GM18909 (cell line): ENCODE measurements around the gene FGD4.

Experiments used
- ATAC-seq: cut with Tn5 transposase; IDR thresholded peaks from one replicate; pipeline ENCODE4 v1.9.1; 2021; ENCODE audit warnings: mild to moderate bottlenecking; ENCODE audit not compliant: unreplicated experiment, poor library complexity

Gene FGD4

DNA sequence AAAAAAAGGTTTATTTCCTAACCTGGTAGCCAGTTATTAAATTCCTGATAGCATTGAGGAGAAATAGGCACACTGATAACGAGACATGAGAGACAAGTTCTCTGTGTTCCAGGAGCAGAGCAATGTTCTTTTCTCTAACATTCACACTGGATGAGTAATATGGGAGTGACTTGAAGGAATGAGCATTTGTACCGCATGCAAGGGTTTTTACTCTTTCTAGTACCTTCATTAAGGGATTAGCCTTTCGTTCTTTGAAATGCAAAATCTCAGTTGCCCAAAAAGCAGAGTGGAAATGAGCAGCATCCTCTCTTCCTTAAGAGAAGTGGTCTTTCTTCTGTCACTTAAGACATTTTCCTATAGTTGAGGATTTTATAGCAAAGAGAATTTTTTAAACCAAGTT lies 54.7 kb downstream of the FGD4 start:
- ATAC-seq, result no peak

DNA sequence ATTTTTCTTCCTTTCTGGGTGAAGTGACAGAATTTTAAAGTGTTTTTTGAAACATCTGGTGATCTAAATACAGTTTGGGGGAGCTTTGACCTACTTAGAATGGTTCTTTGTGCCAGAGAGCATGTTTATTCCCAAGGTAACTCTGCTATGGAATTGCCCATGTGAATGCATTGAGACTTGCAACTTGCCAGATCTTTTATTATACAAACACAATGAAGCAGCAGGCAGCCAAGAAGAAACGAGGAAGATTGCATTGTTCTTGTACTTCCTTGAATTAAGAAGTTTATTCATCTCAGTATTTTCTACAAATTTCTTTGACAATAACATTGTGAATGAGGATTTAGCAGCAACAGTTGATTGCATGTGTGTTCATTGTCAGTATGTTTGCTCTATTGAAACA lies 55.5 kb downstream of the FGD4 start:
- no peak for ATAC-seq

DNA sequence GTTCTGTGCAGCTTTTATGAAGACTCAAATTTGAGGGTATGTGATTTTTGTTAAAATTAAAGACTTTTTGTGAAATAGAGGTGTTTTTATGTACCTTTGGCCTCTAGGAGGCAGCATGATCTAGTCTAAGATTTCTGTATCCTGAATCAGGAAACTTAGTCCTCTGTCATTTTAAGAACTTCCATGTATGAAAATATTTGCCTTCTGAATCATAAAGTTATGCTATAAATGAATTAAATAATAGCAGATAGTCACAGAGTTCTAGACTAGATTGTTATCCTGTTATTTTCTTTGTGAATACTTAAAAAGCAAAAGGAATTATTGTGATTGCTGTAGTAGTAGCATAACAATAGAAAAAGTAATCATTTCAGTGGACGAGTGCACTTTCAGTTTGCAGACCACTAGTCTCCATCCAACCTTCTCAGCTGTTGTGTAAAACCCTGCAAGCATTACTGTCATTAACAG lies 56.3 kb downstream of the FGD4 start:
- ATAC-seq, result peak; percentile 43

DNA sequence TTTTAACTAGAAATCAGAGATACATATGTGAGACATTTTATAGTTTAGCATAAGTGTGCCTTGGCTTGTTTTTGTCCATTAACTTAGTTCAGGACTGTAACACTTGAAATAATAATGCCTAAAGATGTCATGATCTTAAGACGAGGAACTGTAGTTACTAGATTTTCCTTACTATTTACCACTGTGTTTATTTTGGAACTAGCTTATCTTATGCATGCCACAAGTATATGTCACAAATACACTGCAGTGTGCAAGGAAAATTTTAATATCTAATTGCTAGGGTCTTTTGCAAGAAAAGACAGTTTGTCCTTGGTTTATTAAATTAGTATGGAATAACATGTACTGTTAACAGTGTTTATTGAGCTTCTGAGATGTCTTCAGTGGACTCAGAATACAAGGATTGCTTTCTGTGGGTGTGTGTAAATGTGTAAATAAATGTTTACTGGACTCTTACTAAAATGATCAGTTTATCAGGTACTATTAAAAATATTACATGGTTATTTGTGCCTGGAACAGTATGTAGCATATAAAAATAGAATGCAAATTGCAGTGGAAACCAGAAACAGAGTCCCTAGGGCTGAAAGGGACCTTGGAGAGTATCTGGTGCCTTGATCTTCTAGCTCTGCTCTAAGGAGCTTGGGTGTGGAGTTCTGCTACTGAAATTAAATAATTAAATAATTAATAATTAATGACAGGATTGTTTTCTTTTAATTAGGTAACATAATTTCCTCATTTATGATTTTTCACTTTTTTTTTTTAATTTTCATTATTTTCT lies 58.1 kb downstream of the FGD4 start:
- no peak for ATAC-seq

DNA sequence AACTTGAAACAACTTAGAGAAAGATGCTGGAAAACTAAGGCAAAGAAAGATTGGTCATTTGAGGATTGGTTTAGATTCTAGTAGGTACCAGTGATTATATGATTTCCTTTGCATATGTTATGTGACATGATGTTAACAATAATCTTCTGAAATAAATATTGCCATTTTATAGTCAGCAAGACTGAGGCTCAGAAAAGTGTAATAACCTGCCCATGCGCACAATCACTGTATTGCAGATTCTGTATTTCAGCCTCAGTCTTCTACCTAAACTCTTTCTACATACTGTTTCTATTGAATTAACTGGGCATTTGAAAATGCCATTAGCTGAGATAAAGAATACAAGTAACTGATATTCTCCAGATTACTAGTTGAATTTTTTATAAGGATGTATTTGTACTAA lies 61.3 kb downstream of the FGD4 start:
- no peak for ATAC-seq

DNA sequence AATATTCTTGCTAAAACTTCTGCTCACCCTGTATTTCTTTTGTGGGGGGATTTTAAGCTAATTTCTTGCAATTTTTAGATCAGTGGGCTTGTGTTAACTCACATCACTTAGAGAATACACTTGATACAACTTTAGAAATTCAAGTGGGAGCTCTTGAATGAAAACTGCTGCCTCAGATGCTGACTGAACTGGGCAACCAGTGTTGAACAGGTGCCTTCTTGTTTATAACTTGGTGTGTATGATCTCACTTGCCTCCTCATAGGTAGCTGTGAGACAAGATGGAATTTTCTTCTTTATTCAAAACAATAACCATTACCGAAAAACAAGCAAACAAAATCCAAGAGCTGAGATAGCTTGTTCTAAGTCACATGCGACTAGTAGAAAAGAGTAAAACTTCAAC lies 63.5 kb downstream of the FGD4 start:
- no peak for ATAC-seq

DNA sequence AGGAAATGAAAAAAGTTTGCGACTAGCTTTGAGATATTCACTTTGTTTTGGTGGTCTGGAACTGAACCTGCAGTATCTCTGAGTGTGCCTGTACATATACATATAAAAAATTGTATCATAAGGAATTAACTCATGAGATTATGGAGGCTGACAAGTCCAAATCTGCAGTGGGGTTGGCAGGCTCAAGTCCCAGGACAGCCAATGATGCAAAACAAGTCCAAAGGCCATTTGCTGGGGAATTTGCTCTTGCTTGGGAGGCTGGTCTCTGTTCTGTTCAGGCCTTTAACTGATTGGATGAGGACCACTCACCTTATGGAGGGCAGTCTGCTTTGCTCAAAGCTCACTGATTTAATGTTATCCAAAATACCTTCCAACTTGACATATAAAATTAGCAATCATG lies 66.8 kb downstream of the FGD4 start:
- no peak for ATAC-seq

DNA sequence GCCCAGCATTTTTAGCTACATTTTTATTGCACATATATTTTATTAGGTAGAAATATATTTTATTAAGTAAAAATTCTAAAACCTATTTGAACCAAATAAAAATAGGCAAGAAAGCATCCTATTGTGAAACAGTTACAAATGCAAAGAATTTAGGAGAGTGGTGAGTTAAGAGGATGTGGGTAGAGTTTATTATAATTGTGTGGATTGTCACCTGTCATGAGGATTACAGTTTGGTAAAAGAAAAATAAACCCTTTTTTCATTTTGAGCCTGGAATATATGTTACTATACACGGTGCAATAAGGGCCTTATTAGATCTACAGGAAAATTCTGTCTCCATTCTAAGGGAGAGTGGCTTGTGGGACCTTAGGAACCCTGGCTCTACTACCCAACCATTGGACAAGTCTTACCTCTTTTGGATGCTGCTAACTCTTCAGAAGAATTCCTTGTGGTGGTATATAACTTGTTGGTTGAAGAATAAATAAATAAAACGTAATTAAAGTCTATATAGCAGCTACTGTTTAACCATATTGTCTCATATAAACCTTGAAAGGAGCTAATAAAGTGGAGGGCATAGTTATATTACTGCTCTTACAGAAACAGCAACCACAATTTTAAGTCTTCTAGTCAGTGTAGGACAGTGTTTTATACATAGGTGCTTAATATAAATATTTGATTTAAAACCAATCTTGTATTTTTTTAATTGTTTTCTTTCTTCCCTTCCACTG lies 67.8 kb downstream of the FGD4 start:
- no peak for ATAC-seq

DNA sequence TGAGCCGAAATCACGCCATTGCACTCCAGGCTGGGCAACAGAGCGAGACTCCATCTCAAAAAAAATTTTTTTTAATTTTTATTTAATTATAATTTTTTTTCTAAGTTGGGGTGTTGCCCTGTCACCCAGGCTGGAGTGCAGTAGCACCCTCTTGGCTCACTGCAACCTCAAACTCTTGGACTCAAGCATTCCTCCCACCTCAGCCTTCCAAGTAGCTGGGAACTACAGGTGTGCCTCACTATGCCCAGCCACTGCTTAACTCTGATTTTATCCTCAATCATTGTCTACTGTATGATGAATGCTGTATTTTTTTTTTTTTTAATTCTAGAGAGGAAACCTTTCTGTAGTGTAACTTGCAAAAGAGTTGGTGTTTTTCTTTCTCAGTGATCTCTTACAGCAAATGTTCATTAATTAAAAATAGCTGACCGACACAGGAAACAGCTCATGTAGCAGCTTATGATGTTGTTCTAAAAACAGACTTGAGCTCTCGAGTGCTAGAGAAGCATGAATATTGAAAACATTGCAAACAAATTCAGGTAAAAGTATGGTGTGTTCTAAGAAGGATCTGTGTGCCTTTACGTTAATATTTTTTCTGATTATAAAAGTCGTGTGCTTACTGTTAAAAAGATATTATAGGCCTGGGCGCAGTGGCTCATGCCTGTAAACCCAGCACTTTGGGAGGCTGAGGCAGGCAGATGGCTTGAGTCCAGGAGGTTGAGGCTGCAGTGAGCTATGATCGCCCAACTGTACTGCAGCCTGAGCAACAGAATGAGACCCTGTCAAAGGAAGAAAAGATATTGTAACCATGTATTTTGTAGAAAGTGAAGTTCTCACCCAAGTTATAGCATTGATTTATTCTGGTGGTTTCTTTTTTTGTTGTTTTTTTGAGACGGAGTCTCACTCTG lies 68.9 kb downstream of the FGD4 start:
- peak; percentile 50 for ATAC-seq

DNA sequence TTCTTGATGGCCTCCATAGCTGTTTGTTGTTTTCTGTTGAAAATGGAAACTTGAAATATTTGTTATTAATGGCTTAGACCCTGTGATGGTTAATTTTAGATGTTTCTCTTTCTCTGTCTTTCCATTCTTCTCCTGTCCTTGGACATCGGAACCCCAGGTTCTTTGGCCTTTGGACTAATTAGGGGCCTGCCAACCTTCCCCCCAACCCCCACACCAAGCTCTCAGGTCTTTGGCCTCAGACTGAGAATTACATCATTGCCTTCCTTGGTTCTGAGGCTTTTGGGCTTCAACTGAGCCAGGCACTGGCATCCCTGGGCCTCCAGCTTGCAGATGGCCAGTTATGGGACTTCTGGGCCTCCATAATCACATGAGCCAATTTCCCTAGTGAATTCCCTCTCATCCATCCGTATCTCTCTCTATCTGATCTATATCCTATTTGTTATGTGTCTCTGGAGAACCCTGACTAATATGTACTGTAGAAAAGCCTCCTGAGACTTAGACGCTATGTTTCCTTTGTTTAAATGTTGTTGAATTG lies 71.6 kb downstream of the FGD4 start:
- no peak for ATAC-seq

DNA sequence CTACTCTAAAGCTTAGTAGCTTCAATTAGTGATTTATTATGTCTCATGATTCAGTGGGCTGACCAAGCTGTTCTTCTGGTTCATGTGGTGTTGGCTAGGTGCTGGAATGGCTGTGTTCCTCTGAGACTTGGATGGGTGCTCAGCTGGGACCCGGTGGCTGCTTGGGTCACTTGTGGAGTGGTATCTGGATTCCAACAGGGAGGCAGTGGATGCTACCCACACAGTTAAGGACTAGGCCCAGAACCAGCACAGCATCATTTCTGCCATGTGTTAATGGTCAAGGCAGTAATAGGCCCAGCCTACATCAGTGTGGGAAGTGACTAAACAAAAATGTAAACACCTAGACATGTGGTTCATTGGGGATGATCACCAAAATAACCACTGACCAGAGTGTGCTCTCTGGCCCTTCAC lies 72.2 kb downstream of the FGD4 start:
- ATAC-seq, result no peak

DNA sequence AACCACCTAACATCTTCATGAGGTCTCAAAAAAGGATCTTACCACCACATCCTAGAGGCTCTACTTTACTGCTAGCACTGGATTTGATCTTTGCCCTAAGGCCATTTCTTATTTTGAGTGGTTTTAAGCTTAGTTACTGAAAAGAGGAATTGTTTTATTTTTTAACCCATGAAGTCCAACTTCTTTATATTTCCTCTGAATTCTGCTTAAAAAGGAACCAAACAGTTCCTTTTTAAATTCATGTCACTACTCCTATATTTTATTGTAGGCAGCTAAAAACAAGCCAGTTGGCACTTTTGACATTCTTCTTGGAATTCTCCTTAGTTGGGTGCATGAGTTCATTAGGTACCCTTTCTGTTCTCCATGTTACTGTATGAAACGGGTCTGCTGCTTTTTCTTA lies 76.4 kb downstream of the FGD4 start:
- no peak for ATAC-seq

DNA sequence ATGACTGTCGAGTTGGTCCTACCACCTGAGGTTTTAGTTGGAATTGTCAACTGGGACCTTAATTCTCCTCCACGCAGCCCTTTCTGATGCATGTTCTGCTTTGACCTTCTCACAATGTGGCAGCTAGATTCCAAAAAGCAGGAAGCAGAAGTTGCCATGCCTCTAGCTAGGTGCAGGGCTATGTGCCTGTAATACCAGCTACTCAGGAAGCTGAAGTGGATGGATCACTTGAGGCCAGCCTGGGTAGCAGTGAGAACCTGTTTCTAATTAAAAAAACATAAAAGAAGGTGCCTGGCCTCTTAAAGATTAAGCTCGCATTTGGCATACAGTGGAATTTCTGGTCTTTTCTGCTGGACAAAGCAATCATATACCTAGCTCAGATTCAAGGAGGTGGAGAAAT lies 77.1 kb downstream of the FGD4 start:
- no peak for ATAC-seq

DNA sequence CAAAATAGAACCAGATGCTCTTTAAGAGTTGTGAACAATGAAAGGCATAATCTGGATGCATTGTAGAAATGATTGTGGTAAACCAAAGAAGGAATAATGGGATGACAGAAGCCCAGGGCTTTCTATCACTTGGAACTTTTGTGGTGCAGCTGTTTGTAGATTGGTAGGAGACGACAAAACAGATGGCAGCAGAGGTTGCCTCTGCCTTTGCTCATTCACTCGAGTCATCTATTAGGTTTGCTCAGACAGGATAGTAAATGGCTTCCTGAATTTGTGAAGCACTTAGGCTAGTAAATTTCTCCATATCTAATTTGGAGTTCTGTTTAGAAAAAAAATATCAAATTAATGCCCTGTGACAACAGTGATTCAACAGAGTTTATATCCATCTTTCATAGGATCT lies 78.4 kb downstream of the FGD4 start:
- no peak for ATAC-seq

DNA sequence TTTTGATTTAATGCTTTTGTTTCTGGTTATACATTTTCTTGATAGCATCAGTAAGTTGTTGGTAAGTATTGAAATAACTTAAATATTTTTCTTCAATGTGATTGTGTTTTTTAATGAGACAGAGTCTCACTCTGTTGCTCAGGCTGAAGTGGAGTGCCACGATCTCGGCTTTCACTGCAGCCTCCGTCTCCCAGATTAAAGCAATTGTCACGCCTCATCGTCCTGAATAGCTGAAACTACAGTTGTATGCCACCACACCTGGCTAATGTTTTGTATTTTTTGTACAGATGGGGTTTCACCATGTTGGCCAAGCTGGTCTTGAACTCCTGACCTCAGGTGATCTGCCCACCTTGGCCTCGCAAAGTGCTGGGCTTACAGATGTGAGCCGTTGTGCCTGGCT lies 78.8 kb downstream of the FGD4 start:
- ATAC-seq, result no peak

DNA sequence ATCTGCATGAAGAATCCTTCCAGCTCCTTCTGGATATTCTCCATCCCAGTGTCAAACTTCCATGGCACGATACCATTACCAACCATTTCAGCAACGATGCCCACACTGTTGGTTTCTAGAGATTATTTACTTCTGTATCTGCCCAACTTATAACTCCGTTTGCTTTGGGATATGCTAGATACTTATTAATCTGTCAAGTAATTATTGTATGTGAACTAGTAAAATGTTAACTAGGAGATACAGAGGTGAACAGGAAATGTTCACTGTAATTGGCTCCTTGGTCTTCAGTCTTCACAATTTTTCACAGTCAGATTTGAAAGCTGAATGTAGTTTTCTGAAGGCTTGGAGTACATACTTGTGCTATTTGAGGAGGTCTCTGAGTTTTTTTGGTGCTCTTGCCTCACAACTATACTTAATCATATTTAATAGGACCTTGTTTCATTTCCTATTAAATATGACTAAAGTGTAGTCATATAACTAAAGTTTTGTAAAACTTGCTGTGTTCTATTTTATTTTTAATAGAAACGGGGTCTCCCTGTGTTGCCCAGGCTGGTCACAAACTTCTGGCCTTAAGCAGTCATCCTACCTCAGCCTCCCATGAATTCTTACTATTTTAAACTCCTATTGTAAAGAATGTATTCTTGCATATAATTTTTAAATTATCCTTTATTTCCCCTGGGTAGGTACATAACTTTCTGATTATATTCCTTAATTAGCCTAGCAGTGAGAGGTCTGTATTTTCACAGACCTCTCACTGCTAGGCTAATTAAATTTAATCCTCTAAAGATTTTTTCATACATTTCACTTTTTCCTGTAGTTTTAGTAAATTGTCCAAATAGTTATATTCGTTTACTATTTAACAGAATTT lies 79.7 kb downstream of the FGD4 start:
- ATAC-seq, result no peak

DNA sequence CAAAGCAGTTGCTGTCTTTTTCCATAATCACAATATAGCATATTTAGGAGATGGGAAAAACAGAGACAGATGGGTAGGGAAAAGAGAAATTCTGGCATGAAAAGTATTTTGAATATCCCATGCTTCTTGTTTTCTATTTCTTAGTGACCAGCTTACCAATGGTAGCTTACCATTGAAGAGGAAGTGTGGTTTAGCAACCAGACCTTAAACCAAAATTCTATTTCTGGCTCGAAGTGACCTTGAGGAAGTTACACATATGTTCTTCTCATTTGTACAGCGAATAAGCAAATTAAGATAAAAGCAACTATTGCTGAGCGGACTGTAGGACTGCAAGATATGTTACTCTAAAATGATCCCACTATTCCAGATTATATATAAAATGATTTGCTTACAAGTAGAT lies 82.9 kb downstream of the FGD4 start:
- peak; percentile 81 for ATAC-seq

DNA sequence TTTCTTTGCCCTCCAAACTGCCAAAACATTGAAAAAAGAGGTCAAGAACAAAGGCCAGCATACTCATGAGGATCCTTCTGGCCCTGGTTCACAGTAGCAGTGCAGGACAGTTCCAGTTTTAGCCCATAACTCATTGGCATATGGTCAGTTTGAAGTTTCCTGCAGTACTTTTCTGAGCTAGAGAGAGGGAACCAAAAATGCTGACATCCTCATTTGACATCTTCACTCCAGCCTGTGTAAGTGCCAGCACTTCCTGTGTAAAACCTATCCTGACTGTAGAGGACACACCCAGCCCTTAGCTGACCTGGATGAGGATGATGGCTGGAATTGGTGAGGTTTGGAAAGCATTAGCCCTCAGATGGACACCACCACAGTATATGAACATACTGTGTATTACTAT lies 84.1 kb downstream of the FGD4 start:
- ATAC-seq, result no peak

DNA sequence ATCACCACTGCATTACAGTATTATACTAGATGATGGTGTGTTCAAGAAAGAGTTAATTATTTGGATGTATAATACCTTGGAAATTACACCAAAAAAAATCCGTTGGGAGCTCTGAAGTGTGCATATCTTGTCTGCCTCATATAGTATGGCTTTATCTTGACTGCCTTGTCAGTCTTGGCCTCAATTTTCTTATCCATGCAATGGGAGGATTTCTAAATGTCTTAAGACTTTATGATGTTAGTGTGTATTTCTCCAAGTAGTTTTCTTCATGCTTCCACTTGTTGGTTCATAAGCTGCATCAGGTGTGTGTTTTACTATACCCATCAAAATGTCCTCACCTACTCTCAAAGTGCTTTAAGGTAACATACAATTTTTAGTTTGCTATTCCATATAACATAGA lies 84.6 kb downstream of the FGD4 start:
- ATAC-seq, result no peak

DNA sequence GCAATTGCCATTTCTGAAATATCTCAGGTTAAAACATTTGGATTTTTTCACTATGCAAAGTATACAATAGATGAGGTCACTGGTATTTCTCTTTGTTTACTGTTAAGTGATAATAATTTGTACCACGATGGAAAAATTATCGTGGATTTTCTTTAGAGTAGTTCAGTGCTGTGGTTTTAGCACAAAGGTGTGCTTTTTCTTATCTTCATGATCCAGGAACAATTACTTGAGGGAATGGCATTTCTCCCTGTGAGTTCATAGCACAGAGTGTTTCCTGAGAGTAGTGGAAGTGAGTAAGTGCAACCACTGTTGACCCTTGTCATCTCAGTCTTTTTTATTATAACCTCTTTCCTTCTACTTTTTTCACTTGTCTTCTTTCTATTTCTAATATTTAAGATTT lies 86.8 kb downstream of the FGD4 start:
- ATAC-seq, result no peak
